MV-4-11 (cell line): ENCODE measurements around the gene RFX4.
"Not testable (repeated sequence)": the region's sequence is repeated elsewhere in the genome, so short reads cannot be mapped to it uniquely, and the experiment has no call there.

Experiments
- DNase-seq: peaks from one replicate; lab custom pipeline; 2025; lab: John Stamatoyannopoulos, UW

The RFX4 gene

GRCh38 chr12:106692033-106692432 is 109.2 kb downstream of the RFX4 start:
- not testable (repeated sequence) for DNase-seq

GRCh38 chr12:106692896-106693820 is 110.4 kb downstream of the RFX4 start:
- DNase-seq, result no peak

- DNase-seq, result no peak
Measured at GRCh38 chr12:106696071-106696470, 113.3 kb downstream of the RFX4 start.

- DNase-seq, result no peak
Measured at GRCh38 chr12:106696681-106697417, 114.0 kb downstream of the RFX4 start.

- no peak for DNase-seq
Measured at GRCh38 chr12:106704081-106704480, 121.3 kb downstream of the RFX4 start.

GRCh38 chr12:106705971-106706370 is 123.2 kb downstream of the RFX4 start:
- no peak for DNase-seq

GRCh38 chr12:106709068-106709511 is 126.3 kb downstream of the RFX4 start:
- no peak for DNase-seq

GRCh38 chr12:106710143-106710893 is 127.5 kb downstream of the RFX4 start:
- DNase-seq, result no peak

GRCh38 chr12:106711316-106711715 is 128.5 kb downstream of the RFX4 start:
- DNase-seq, result no peak

- no peak for DNase-seq
Measured at GRCh38 chr12:106712768-106713167, 130.0 kb downstream of the RFX4 start.

- no peak for DNase-seq
Measured at GRCh38 chr12:106714926-106715325, 132.1 kb downstream of the RFX4 start.

- no peak for DNase-seq
Measured at GRCh38 chr12:106715582-106715981, 132.8 kb downstream of the RFX4 start.

GRCh38 chr12:106717673-106718072 is 134.9 kb downstream of the RFX4 start:
- DNase-seq, result no peak

- DNase-seq, result no peak
Measured at GRCh38 chr12:106719879-106720278, 137.1 kb downstream of the RFX4 start.

GRCh38 chr12:106720696-106721095 is 137.9 kb downstream of the RFX4 start:
- no peak for DNase-seq

- DNase-seq, result no peak
Measured at GRCh38 chr12:106721915-106722314, 139.1 kb downstream of the RFX4 start.

- no peak for DNase-seq
Measured at GRCh38 chr12:106722837-106723236, 140.0 kb downstream of the RFX4 start.

GRCh38 chr12:106723416-106723815 is 140.6 kb downstream of the RFX4 start:
- no peak for DNase-seq

- DNase-seq, result no peak
Measured at GRCh38 chr12:106724116-106724515, 141.3 kb downstream of the RFX4 start.

- no peak for DNase-seq
Measured at GRCh38 chr12:106724934-106725333, 142.1 kb downstream of the RFX4 start.

GRCh38 chr12:106726603-106727202 is 143.9 kb downstream of the RFX4 start:
- DNase-seq, result not testable (repeated sequence)

GRCh38 chr12:106729611-106730010 is 146.8 kb downstream of the RFX4 start:
- no peak for DNase-seq
